ENCODE data around the gene ASPA. TPM values are rescaled to one million over a fixed set of nuclear protein-coding genes. Genes with fewer than 3 reads are reported as not detected.

The ASPA gene
- total and polyA plus RNA-seq, 2 of the 13 experiments (the other 11 are each of a cell fraction or from before 2014, with no cell fraction given) = not detected

GRCh38 chr17:3529817-3530741 lies 54.3 kb downstream of the ASPA start:
- H3K79me2 ChIP-seq (ENCODE audit: insufficient read depth, low read length) = no peaks in the 10 kb centered on the region
- no peaks in the 10 kb centered on the region for H3K9me3 ChIP-seq (ENCODE audit: low read length)
- peaks cover 34% of the 10 kb centered on the region for H3K4me1 ChIP-seq (ENCODE audit: insufficient read depth, low read length)
- H3K4me2 ChIP-seq (ENCODE audit: low read depth, low read length) = peak overlapping the region; percentile 70
- peak overlapping the region; percentile 26 to 59 (median 37); a peak in 5 of 6 replicates for H3K4me3 ChIP-seq (replicated peaks in 1 of 3; ENCODE audit: insufficient read depth in 1 of 3, low read depth in 2 of 3, low read length in 3 of 3)
- peak overlapping the region; percentile 34; the same call in 1 of the 2 replicates for H3K9ac ChIP-seq (ENCODE audit: insufficient read depth, low read depth, low read length)
- CTCF ChIA-PET (ENCODE audit: low intra/inter-chr PET ratio, low total read pairs) = no interaction called here
- no peaks in the 10 kb centered on the region for H3K27me3 ChIP-seq (ENCODE audit: control insufficient read depth in 1 of 2, insufficient read depth in 2 of 2, low read length in 2 of 2)
- in situ Hi-C loops (cut with HindIII; ENCODE audit: extremely low pct_ligation_motif_present, low pct_unique_long_range_greater_than_20kb) = no loop called here
- H2AFZ ChIP-seq (ENCODE audit: low read length) = peak overlapping the region; percentile 61
- FAIRE-seq (peak; percentile 96), DNase-seq (ENCODE audit: low spot score) (peak; percentile 87), ATAC-seq (peak; percentile 92)
- H3K27ac ChIP-seq (ENCODE audit: extremely low read length, insufficient read depth, low read length) = peak overlapping the region; percentile 19
- 35% methylated on average over 4 of the region's 32 CpGs for WGBS (ENCODE audit: low lambda C conversion rate)
- TSS peak; percentile 80 for BruUV-seq (replicated peaks)
- intact Hi-C loops (cut with micrococcal nuclease; ENCODE audit: unreplicated experiment) = loop anchor here (5.0 kb wide), 1 partner anchor 58 kb away; the partner anchor contains the start of gene SPATA22
- POLR2A ChIA-PET = interaction anchor here (0.6 to 1.2 kb wide), 6 partner anchors 15 to 106 kb away, joined by 3 to 6 read pairs (median 4); partner anchors contain the start of genes CTNS and SHPK
- H4K20me1 ChIP-seq (ENCODE audit: insufficient read depth, low read length) = no peaks in the 10 kb centered on the region
- no peaks in the 10 kb centered on the region for H3K36me3 ChIP-seq (replicated peaks in 1 of 2; ENCODE audit: control insufficient read depth in 1 of 2, insufficient read depth in 2 of 2, low read length in 2 of 2)
- TF ChIP-seq HNF4A (CRISPR knock-in tag; IDR thresholded peaks at IDR 0.05) (peak; percentile 71), ZNF180 (CRISPR knock-in tag; IDR thresholded peaks at IDR 0.05; ENCODE audit: borderline replicate concordance, low read depth) (no peak), ZNF18 (CRISPR knock-in tag; IDR thresholded peaks at IDR 0.05; ENCODE audit: insufficient replicate concordance) (peak; percentile 25), ZNF574 (CRISPR knock-in tag; IDR thresholded peaks at IDR 0.05) (peak; percentile 55; the same call in 1 of the 2 replicates), ZNF468 (CRISPR knock-in tag; IDR thresholded peaks at IDR 0.05) (no peak), TAF1 (CRISPR knock-in tag; IDR thresholded peaks at IDR 0.05) (peak; percentile 40; the same call in 1 of the 2 replicates), ZSCAN31 (CRISPR knock-in tag; IDR thresholded peaks at IDR 0.05; ENCODE audit: low read depth) (no peak), NR2F6 (IDR thresholded peaks at IDR 0.05) (no peak; the same call in 1 of the 2 replicates), NR2F6 (CRISPR knock-in tag; IDR thresholded peaks at IDR 0.05) (peak; percentile 32; the same call in 1 of the 2 replicates), KDM3A (CRISPR knock-in tag; IDR thresholded peaks at IDR 0.05; ENCODE audit: low read depth) (no peak), MYC (CRISPR knock-in tag; IDR thresholded peaks at IDR 0.05; ENCODE audit: borderline replicate concordance) (peak; percentile 33; the same call in 1 of the 2 replicates), HNRNPH1 (optimal IDR thresholded peaks at IDR 0.05; ENCODE audit: low read depth, low read length) (no peak), U2AF2 (IDR thresholded peaks at IDR 0.05; ENCODE audit: low read depth, low read length) (no peak), NFYC (CRISPR knock-in tag; IDR thresholded peaks at IDR 0.05) (no peak)
- TF ChIP-seq, protein P1, sequence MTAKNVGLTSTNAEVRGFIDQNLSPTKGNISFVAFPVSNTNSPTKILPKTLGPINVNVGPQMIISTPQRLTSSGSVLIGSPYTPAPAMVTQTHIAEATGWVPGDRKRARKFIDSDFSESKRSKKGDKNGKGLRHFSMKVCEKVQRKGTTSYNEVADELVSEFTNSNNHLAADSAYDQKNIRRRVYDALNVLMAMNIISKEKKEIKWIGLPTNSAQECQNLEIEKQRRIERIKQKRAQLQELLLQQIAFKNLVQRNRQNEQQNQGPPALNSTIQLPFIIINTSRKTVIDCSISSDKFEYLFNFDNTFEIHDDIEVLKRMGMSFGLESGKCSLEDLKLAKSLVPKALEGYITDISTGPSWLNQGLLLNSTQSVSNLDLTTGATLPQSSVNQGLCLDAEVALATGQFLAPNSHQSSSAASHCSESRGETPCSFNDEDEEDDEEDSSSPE (CRISPR knock-in tag; IDR thresholded peaks at IDR 0.05) = peak; percentile 70; the same call in 1 of the 2 replicates
- TF ChIP-seq, protein P2, sequence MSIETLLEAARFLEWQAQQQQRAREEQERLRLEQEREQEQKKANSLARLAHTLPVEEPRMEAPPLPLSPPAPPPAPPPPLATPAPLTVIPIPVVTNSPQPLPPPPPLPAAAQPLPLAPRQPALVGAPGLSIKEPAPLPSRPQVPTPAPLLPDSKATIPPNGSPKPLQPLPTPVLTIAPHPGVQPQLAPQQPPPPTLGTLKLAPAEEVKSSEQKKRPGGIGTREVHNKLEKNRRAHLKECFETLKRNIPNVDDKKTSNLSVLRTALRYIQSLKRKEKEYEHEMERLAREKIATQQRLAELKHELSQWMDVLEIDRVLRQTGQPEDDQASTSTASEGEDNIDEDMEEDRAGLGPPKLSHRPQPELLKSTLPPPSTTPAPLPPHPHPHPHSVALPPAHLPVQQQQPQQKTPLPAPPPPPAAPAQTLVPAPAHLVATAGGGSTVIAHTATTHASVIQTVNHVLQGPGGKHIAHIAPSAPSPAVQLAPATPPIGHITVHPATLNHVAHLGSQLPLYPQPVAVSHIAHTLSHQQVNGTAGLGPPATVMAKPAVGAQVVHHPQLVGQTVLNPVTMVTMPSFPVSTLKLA (IDR thresholded peaks at IDR 0.05) = no peak
